T-helper 22 cell (primary cell): Measurements from ENCODE around the gene TSPY10.
"Not testable (repeated sequence)": the region's sequence is repeated elsewhere in the genome, so short reads cannot be mapped to it uniquely, and the experiment has no call there.

Source experiments
- DNase-seq: peaks from one replicate; pipeline ENCODE4 v3.0.0-alpha.2; 2020; ENCODE audit warnings: low read depth

TSPY10 gene

DNA sequence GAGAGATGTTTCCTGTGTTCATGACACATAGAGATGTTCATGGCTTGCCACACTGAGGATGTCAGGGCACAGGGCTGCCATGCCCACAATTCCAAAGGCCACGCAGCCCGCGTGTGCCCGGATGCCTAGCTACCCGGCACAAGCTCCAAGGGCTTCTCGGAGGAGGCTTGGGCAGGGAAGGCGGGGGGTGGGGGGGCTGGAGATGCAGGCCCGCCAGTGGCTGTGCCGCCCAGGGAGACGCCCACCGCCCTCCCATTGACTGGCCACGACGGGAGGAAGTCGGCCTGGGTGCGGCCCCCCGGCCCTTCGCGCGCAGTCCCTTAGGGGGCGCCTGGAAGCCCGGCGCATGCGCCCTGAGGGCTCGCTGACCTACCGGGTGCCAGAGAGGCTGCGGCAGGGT, at the start of gene TSPY10:
TSS of gene TSPY10 (plus strand) at position 301 of the 400 bp plus-strand sequence. CDS start at position 347, 46 bp downstream.
- DNase-seq: not testable (repeated sequence)

- DNase-seq: not testable (repeated sequence)
These were observed 40.7 kb upstream of the TSPY10 start, which contains the start of gene TSPY9 for GRCh38 chrY:9486967-9487366. Gene TSPY9 (plus strand): TSS chrY:9487267. CDS start chrY:9487313, 46 bp downstream.

GRCh38 chrY:9504396-9504795, 23.3 kb upstream of the TSPY10 start:
- not testable (repeated sequence) for DNase-seq

DNA sequence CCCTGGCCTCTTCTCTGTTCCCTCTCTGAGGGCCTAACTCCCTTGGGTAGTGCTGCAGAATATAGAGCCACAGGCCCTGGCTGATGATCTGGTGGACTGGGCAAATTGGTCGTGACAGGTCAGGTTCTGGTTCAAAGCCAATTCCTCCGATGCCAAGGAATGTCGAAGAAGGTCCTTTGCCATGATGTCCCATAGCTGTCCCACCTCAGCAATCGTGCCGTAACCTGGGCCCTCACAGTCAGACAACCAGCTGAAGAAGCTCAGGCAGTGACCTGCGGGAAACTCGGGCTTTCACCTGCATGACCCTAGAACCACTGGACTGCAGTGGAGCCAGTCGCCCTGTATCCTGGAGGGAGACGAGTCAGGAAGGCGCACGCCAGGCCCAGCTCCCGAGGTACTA, 11.4 kb upstream of the TSPY10 start:
- DNase-seq: not testable (repeated sequence)
